Trophoblast cell (in vitro differentiated cells and primary cell): ENCODE results near the gene TMSB4X.

Experiments used
- DNase-seq, 2 donors: peaks; one replicate each; pipeline ENCODE4 v3.0.0-alpha.2; 2016
- H2AFZ ChIP-seq: 2 replicates; pipeline ENCODE4 v1.6.1; 2013; ENCODE audit warnings: low read length, moderate library complexity, mild to moderate bottlenecking; ENCODE audit not compliant: insufficient read depth, poor library complexity
- H2AK5ac ChIP-seq: 2 replicates; pipeline ENCODE4 v1.6.1; 2013; ENCODE audit warnings: mild to moderate bottlenecking, low read length
- H2BK120ac ChIP-seq: 2 replicates; pipeline ENCODE4 v1.6.1; 2013; ENCODE audit warnings: low read length, mild to moderate bottlenecking, moderate library complexity; ENCODE audit not compliant: insufficient read depth, poor library complexity
- H2BK12ac ChIP-seq: 2 replicates; pipeline ENCODE4 v1.6.1; 2013; ENCODE audit warnings: mild to moderate bottlenecking, low read length, moderate library complexity
- H2BK5ac ChIP-seq: 2 replicates; pipeline ENCODE4 v1.6.1; 2013; ENCODE audit warnings: low read length, low read depth, moderate library complexity, mild to moderate bottlenecking; ENCODE audit not compliant: poor library complexity
- H3K14ac ChIP-seq: 2 replicates; pipeline ENCODE4 v1.6.1; 2013; ENCODE audit warnings: mild to moderate bottlenecking, low read length
- H3K18ac ChIP-seq: 2 replicates; pipeline ENCODE4 v1.6.1; 2013; ENCODE audit warnings: mild to moderate bottlenecking, low read length
- H3K23ac ChIP-seq: 2 replicates; pipeline ENCODE4 v1.6.1; 2013; ENCODE audit warnings: low read length
- H3K27ac ChIP-seq: 2 replicates; pipeline ENCODE4 v1.5.1; 2013; ENCODE audit warnings: low read depth, mild to moderate bottlenecking, inconsistent platforms, low read length, moderate library complexity
- H3K27me3 ChIP-seq: 2 replicates; pipeline ENCODE4 v1.6.1; 2013; ENCODE audit warnings: inconsistent platforms, mild to moderate bottlenecking, low read length, moderate library complexity; ENCODE audit not compliant: insufficient read depth
- H3K36me3 ChIP-seq, 2 experiments: 1 replicate in 1 of 2; 2 replicates in 1 of 2; pipeline ENCODE4 v1.6.1; 2013; ENCODE audit warnings: low read length in 2 of 2, mild to moderate bottlenecking in 2 of 2, moderate library complexity in 1 of 2; ENCODE audit not compliant: insufficient read depth in 2 of 2, control insufficient read depth in 1 of 2
- H3K4ac ChIP-seq: 2 replicates; pipeline ENCODE4 v1.6.1; 2013; ENCODE audit warnings: low read depth, mild to moderate bottlenecking, low read length, moderate library complexity
- H3K4me1 ChIP-seq, 2 experiments: 1 replicate in 1 of 2; 2 replicates in 1 of 2; pipeline ENCODE4 v1.6.1; 2013; ENCODE audit warnings: low read length in 2 of 2, mild to moderate bottlenecking in 2 of 2, moderate library complexity in 1 of 2; ENCODE audit not compliant: insufficient read depth in 2 of 2, control insufficient read depth in 1 of 2
- H3K4me2 ChIP-seq: 2 replicates; pipeline ENCODE4 v1.6.1; 2013; ENCODE audit warnings: inconsistent platforms, mild to moderate bottlenecking, low read length, moderate library complexity
- H3K4me3 ChIP-seq: 2 replicates; pipeline ENCODE4 v1.5.1; 2013; ENCODE audit warnings: mild to moderate bottlenecking, low read depth, low read length, inconsistent platforms
- H3K79me1 ChIP-seq: one replicate; pipeline ENCODE4 v1.6.1; 2013; ENCODE audit warnings: low read length
- H3K79me2 ChIP-seq: 2 replicates; pipeline ENCODE4 v1.6.1; 2013; ENCODE audit warnings: low read length, mild to moderate bottlenecking; ENCODE audit not compliant: control insufficient read depth, insufficient read depth, poor library complexity
- H3K9ac ChIP-seq: 2 replicates; pipeline ENCODE4 v1.6.1; 2013; ENCODE audit warnings: mild to moderate bottlenecking, low read length
- H3K9me3 ChIP-seq: 2 replicates; pipeline ENCODE4 v1.6.1; 2013; ENCODE audit warnings: low read depth, mild to moderate bottlenecking, control low read depth, inconsistent platforms, low read length; ENCODE audit not compliant: insufficient read depth
- H4K12ac ChIP-seq: 2 replicates; pipeline ENCODE4 v1.6.1; 2013; ENCODE audit warnings: low read depth, mild to moderate bottlenecking, low read length, moderate library complexity
- H4K8ac ChIP-seq: 2 replicates; pipeline ENCODE4 v1.6.1; 2013; ENCODE audit warnings: low read depth, mild to moderate bottlenecking, low read length, moderate library complexity
- H4K91ac ChIP-seq: one replicate; pipeline ENCODE4 v1.6.1; 2013; ENCODE audit warnings: low read depth, mild to moderate bottlenecking, low read length, moderate library complexity
- WGBS: extraction: QIAGEN DNeasy Blood & Tissue Kit; methylation state at CpG from one replicate; pipeline ENCODE4 v1.1.7; 2013; ENCODE audit warnings: missing lambda C conversion rate; ENCODE audit not compliant: insufficient read length, insufficient coverage; ENCODE audit errors: extremely low coverage; 5-methylcytosine and 5-hydroxymethylcytosine counted together

The TMSB4X gene

DNA sequence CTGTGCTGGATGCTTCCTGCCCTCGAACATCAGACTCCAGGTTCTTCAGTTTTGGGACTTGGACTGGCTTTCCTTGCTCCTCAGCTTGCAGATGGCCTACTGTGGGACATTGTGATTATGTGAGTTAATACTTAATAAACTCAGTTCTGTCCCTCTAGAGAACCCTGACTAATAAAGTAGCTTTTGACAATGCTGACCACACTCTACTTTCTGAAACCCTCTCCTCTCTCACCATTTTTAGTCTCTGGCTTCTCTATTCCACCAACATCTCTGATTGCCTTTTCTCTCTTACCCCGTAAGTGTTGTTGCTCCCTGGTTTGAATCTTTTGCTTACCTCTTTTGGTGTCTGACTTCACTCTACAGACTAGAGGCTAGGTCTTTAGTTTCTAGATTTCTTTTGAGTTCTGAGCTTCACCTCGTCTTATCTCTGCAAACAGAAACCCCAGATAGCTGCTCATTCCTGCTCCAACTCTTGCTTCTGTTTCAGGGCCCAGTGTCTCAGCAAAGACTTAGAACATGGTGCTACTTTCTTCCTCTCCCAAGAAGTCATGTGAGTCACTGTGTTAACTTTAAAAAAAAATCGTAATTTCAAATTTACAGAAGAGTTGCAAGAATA, 11.4 kb downstream of the TMSB4X start:
- no peak for DNase-seq
- WGBS, result no CpG with 5 or more reads among the region's 4 CpGs
- no peaks in the 10 kb centered on the region for H3K79me2 ChIP-seq
- H3K79me1 ChIP-seq, result no peaks in the 10 kb centered on the region
- no peaks in the 10 kb centered on the region for H3K36me3 ChIP-seq
- H4K91ac ChIP-seq, result no peak overlapping the region
- H2BK5ac ChIP-seq, result no peak overlapping the region
- no peak overlapping the region for H3K4me2 ChIP-seq
- H4K8ac ChIP-seq, result no peak overlapping the region
- H2BK120ac ChIP-seq, result no peak overlapping the region
- no peak overlapping the region for H2AFZ ChIP-seq
- H3K4me3 ChIP-seq, result no peak overlapping the region
- H3K23ac ChIP-seq, result no peak overlapping the region
- H3K27me3 ChIP-seq, result no peaks in the 10 kb centered on the region
- H2AK5ac ChIP-seq, result no peak overlapping the region
- no peak overlapping the region for H3K9ac ChIP-seq
- no peak overlapping the region for H4K12ac ChIP-seq
- no peak overlapping the region for H3K27ac ChIP-seq
- H3K4ac ChIP-seq, result no peak overlapping the region
- H3K18ac ChIP-seq, result no peak overlapping the region
- peaks cover 0 to 2% of the 10 kb centered on the region in 2 experiments for H3K4me1 ChIP-seq
- H3K14ac ChIP-seq, result no peak overlapping the region
- H3K9me3 ChIP-seq, result no peaks in the 10 kb centered on the region
- no peak overlapping the region for H2BK12ac ChIP-seq

DNA sequence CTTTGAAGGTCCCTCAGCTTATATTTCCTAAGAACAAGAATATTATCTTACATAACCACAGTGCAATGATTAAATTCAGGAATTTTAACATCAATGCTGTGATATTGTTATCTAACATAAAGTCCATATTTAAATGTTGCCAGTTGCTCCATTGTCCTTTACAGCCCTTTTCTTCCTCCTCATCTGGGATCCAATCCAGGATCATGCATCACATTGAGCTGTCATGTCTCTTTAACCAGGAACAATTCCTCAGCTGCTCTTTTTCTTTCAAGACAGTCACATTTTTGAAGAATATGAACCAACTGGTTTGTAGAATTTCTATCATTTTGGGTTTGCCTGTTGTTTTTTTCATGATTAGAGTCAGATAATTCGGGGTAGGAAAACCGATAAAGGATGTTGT, 12.0 kb downstream of the TMSB4X start:
- H3K79me2 ChIP-seq, result no peaks in the 10 kb centered on the region
- H3K27ac ChIP-seq, result no peak overlapping the region
- H2AFZ ChIP-seq, result no peak overlapping the region
- no peak overlapping the region for H2AK5ac ChIP-seq
- no peak overlapping the region for H4K12ac ChIP-seq
- no peak overlapping the region for H2BK12ac ChIP-seq
- no peak overlapping the region for H3K9ac ChIP-seq
- no peak overlapping the region for H4K91ac ChIP-seq
- no peak overlapping the region for H2BK120ac ChIP-seq
- no peak overlapping the region for H2BK5ac ChIP-seq
- no peak overlapping the region for H3K4ac ChIP-seq
- no peaks in the 10 kb centered on the region for H3K27me3 ChIP-seq
- no peak overlapping the region for H3K4me3 ChIP-seq
- H3K14ac ChIP-seq, result no peak overlapping the region
- no peaks in the 10 kb centered on the region for H3K36me3 ChIP-seq
- no peak overlapping the region for H4K8ac ChIP-seq
- H3K4me1 ChIP-seq, result peaks cover 0 to 2% of the 10 kb centered on the region in 2 experiments
- no peaks in the 10 kb centered on the region for H3K9me3 ChIP-seq
- no peaks in the 10 kb centered on the region for H3K79me1 ChIP-seq
- H3K23ac ChIP-seq, result no peak overlapping the region
- H3K4me2 ChIP-seq, result no peak overlapping the region
- DNase-seq, result no peak
- whole genome bisulfite sequencing, result no CpG with 5 or more reads among the region's 2 CpGs
- no peak overlapping the region for H3K18ac ChIP-seq

DNA sequence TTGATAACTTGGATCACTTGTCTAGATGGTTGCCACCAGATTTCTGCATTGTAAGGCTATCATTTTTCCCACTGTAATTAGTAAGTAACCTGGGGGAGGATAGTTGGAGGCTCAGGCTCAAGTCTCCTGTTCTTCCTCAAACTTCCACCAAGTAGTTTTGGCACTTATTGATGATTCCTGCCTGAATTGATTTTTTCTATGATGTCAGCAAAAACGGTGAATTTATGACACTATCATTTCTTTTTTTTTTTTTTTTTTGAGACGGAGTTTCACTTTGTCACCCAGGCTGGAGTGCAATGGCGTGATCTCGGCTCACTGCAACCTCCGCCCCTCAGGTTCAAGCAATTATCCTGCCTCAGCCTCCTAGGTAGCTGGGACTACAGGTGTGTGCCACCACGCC, 12.4 kb downstream of the TMSB4X start:
- no peak overlapping the region for H4K12ac ChIP-seq
- H3K4me2 ChIP-seq, result no peak overlapping the region
- H2BK12ac ChIP-seq, result no peak overlapping the region
- no peaks in the 10 kb centered on the region for H3K79me1 ChIP-seq
- DNase-seq, result no peak
- WGBS, result no CpG with 5 or more reads among the region's 6 CpGs
- H3K18ac ChIP-seq, result no peak overlapping the region
- H3K4me3 ChIP-seq, result no peak overlapping the region
- H3K27me3 ChIP-seq, result no peaks in the 10 kb centered on the region
- no peak overlapping the region for H2BK120ac ChIP-seq
- H3K9me3 ChIP-seq, result no peaks in the 10 kb centered on the region
- no peak overlapping the region for H3K23ac ChIP-seq
- no peak overlapping the region for H2AFZ ChIP-seq
- no peaks in the 10 kb centered on the region for H3K36me3 ChIP-seq
- H4K91ac ChIP-seq, result no peak overlapping the region
- H3K14ac ChIP-seq, result no peak overlapping the region
- H3K27ac ChIP-seq, result no peak overlapping the region
- no peak overlapping the region for H2AK5ac ChIP-seq
- H2BK5ac ChIP-seq, result no peak overlapping the region
- H3K9ac ChIP-seq, result no peak overlapping the region
- H3K4me1 ChIP-seq, result peaks cover 0 to 2% of the 10 kb centered on the region in 2 experiments
- H3K4ac ChIP-seq, result no peak overlapping the region
- H3K79me2 ChIP-seq, result no peaks in the 10 kb centered on the region
- no peak overlapping the region for H4K8ac ChIP-seq

DNA sequence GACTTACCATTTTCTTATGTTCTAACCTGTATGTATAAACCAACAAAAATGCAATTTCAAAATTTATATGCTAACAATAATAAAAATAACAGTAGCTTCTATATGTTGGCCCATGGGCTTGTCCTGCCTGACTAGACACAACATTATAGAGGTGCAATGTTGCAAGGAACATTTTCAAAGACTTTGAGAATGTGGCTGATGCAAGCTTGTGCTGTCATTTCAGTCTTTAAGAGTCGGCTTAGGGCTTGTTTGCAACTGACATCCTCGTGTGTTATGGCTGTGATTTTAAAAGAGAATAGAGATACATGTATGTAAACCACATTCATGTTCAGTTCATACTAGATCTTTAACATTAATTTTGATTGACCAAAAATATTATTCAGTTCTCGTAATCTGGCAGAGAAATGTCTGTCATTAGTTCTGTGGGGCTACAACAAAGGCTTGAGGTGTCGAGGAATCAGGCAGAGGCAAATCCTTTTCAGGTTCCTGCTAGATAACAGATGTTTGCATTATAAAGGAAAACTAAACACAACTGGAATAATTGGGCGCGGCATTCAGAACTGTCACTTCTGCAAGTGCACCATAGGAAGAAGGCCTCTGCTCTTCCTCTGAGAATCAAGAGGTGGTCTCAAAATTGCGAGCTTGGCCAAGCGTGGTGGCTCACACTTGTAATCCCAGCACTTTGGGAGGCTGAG, 13.1 kb downstream of the TMSB4X start:
- H3K4me3 ChIP-seq, result no peak overlapping the region

More for the DNA sequence above, 13.1 kb downstream of the TMSB4X start:
- no peak overlapping the region for H3K4ac ChIP-seq
- no peak overlapping the region for H4K12ac ChIP-seq
- H3K27me3 ChIP-seq, result no peaks in the 10 kb centered on the region
- no peak overlapping the region for H4K8ac ChIP-seq
- H3K27ac ChIP-seq, result no peak overlapping the region
- H3K14ac ChIP-seq, result no peak overlapping the region
- WGBS, result no CpG with 5 or more reads among the region's 8 CpGs
- H3K9ac ChIP-seq, result no peak overlapping the region
- H4K91ac ChIP-seq, result no peak overlapping the region
- H2BK120ac ChIP-seq, result no peak overlapping the region
- H3K4me2 ChIP-seq, result no peak overlapping the region
- no peak overlapping the region for H2AK5ac ChIP-seq
- H2BK5ac ChIP-seq, result no peak overlapping the region
- no peaks in the 10 kb centered on the region for H3K79me2 ChIP-seq
- no peaks in the 10 kb centered on the region for H3K79me1 ChIP-seq
- no peak overlapping the region for H3K18ac ChIP-seq
- H2BK12ac ChIP-seq, result no peak overlapping the region
- H3K4me1 ChIP-seq, result peaks cover 0 to 2% of the 10 kb centered on the region in 2 experiments
- no peak for DNase-seq
- H3K36me3 ChIP-seq, result no peaks in the 10 kb centered on the region
- H3K9me3 ChIP-seq, result no peaks in the 10 kb centered on the region
- H2AFZ ChIP-seq, result no peak overlapping the region
- H3K23ac ChIP-seq, result no peak overlapping the region
